ENCODE measurements around the gene UBR3.

- TF ChIP-seq CTCF (IDR thresholded peaks at IDR 0.05) (no peak), POLR2A (IDR thresholded peaks at IDR 0.05) (no peak), EP300 (IDR thresholded peaks at IDR 0.05) (no peak)
Observed at GRCh38 chr2:169803480-169803879, 23.8 kb upstream of the UBR3 start.
